ENCODE results near the gene PPP1R10.

GRCh38 chr6:30600451-30600961 lies 16.5 kb downstream of the PPP1R10 start:
- no peak for TF ChIP-seq CTCF (IDR thresholded peaks at IDR 0.05 in 8 of 11, conservative IDR thresholded peaks at IDR 0.05 in 3 of 11)
- TF ChIP-seq POLR2AphosphoS5 (IDR thresholded peaks at IDR 0.05): peak in 2 of 3 donors; percentile 62 to 74
- no peak for TF ChIP-seq POLR2A (IDR thresholded peaks at IDR 0.05)
